GM21529 (cell line): ENCODE results near the gene UBE2O.

Experiments
- ATAC-seq: cut with Tn5 transposase; IDR thresholded peaks from one replicate; pipeline ENCODE4 v1.9.1; 2021; ENCODE audit not compliant: unreplicated experiment

The UBE2O gene

DNA sequence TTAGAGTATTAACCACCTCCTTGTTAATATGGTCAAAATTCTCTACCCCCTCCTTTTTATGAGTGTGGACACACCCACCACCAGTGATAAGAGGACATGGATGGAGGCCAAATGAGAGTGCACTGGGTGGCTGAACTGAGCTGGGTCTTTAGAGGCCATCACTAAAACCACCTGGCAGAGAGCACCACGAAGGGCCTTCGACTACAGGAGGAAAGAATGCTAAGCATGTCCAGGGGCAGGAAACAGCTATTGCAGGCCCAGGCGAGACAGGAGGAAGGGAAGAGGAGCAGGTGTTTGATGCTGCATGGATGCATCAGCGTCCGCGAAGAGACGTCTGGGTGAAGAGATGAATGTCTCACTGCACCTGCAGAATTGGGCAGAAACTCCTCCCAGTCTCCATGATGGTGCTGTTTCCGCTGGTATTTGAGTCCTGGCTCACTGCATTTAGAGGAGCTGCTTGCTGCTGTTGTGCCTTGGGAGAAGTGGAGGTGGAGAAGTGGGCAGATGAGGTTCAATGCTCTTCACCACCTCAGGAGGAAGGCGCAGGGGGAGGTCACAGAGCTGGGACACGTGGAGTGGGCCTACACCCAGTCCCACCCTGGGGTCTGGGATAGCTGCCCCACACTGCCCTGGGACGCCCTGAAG is 35.3 kb downstream of the UBE2O start:
- no peak for ATAC-seq

DNA sequence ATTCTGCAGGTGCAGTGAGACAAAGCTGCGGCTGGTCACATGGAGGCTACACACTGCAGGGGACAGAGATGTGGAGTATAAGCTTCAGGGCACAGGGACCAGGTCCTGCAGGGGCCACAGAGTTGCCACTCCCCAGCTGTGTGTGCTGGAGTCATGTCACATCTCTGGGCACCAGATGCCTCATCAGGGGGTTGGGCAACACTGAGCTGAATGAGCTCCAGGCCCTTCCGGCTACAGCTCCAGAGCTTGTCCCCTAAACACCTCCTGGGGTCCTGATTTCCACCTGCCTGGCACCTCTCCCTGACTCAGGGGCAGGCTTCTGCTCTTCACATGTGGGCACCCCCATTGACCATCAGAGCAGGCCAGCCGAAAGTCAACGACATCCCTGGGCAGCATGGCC is 36.1 kb downstream of the UBE2O start:
- ATAC-seq: no peak

DNA sequence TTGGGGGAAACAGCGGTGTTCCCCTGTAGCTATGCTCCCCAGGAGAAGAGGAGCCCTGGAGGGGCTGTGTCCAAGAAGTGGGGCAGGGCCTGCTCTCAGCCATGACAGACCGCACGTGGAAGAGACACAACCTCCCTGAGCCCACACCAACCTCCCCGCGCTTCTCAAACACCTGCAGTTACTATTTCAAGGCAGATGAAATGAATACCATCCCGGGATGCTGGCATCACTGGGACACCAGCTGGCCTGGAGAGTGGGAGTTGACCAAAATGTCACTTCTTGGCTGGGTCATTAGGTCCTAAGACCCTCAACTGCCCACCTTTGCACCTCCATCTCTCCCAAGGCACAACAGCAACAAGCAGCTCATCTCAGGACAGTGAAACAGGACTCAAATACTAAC is 36.5 kb downstream of the UBE2O start:
- no peak for ATAC-seq

DNA sequence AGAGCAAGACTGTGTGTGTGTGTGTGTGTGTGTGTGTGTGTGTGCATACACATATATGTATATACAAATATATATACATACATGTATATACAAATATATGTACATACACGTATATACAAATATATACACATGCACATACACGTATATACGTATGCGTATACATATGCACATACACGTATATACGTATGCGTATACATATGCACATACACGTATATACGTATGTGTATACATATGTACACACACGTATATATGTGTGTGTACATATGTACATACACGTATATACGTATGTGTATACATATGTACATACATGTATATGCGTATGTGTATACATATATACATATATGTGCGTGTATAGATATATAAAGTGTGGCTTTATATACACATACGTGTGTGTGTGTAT is 37.2 kb downstream of the UBE2O start:
- no peak for ATAC-seq

DNA sequence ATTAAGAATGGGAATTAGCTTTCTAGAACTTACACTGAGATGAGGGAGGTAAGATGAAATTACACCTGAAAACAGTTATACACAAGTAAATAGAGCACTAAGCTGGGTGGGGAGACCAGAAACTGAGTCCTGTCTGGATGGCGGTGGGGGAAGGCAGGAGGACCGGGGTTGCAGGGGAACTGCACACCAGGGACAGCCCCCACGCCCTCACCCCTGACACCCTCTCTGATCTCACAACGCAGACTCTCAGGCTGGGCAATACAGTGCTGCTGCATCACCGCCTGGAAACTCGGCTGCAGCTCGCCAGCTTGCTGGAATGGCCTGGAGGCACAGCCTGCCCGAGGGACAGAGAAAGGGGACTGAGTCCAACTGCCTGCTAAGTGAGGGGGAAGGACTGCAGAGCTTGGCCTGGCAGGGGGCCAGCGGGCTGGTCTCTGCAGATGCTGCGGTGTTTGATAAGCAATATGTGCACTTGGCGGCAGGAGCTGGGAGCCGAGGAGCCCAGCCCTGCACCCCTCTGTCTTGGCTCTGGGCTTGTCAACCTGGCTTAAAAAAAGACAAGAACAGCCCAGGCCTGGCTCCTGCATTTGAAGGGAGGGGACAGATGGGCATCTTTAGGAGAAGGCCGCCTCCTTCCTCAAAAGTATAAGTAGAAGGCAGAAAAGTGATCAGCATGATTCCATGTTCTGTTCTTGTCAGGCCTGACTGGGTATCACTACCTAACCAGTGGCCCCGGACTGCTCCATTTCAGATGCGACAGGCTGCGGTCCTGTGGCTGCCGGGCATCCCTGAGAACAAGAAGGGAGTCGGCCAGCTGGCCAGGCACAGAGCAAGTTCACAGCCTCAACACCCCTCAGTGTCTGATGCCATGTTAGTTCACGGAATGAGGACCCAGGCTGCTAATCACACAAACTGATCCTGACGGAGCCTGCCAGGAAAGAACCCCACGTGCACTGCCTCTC is 38.3 kb downstream of the UBE2O start:
- no peak for ATAC-seq

DNA sequence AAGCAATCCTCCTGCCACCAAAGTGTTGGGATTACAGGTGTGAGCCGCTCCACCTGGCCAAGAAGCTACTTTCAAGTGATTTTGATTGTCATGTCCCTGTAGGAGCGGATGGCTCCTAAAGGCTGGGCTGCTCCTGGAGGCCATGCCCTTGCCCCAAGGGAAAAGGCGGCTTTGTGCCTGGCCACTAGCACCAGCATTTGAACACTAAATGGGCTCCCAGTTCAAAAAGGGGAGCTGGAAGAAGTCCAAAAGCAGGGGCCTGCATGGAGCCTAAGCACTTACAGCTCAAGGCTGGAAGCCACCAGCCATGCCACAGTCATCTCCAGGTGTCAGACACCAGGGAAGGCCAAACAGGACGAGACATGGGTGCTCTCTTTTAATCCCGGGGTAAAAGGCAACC is 41.7 kb downstream of the UBE2O start:
- no peak for ATAC-seq

DNA sequence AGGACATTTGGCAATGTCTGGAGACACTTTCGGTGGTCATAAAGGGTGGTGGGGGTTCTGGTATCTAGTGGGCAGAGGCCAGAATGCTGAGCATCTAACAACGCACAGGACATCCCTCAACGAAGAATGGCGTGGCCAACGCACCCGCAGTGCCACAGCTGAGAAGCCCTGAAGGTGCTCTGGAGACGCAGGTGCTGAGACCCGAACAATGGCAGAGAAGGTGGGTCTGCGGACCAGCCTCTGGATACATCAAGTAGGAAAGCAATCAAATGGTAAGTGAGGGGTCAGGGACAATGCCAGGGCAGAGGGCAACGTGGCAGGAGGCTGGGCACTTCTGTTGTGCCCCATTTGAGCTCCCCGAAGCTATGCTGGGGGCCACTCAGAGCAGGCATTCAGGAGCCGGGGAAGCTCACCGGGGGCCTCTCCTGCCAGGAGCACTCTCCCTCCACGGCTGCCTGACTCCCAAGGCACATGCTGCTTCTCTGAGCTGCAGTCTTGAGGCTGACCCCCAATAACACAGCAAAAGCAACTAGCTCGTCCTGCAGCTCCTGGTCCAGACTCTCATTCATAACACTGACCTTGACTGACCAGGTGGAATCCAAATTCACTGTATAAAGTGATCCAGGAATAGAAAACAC is 42.5 kb downstream of the UBE2O start:
- no peak for ATAC-seq

DNA sequence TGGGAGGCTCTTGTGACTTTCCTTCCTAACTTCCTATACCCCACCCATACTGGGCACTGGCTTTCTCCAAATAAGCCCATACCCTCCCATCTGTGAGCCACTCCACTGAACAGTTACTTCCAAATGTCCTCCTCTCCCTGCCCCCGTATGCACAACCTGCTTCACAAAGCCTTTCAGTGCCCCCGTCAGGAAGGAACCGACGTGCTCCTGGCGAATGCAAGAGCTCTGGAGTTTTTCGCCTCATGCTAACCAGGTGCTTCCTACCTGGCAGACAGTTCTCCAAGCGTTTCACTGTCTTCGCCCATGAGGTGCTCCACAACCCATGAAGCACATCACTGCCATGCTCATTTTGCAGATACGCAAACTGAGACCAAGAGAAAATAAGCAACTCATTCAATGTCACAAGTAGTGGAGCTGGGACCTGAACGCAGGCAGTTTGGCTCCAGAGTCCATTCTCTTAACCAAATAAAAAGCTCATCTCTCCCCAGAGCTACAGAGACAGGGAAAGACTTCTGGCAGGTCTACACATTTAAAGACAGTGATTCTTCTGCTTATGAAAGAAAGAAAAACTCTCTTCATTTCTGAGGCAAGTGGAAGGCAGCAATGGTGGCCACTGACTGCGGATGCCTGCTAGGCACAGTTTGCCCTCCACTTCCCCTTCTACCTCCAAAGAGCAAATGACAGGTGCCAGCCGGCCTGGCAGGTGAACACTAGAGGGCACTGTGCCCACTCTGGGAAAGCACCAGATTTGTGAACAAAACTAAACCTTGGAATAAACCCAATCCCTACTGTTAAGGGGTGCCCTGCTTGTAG is 44.7 kb downstream of the UBE2O start:
- ATAC-seq: no peak

DNA sequence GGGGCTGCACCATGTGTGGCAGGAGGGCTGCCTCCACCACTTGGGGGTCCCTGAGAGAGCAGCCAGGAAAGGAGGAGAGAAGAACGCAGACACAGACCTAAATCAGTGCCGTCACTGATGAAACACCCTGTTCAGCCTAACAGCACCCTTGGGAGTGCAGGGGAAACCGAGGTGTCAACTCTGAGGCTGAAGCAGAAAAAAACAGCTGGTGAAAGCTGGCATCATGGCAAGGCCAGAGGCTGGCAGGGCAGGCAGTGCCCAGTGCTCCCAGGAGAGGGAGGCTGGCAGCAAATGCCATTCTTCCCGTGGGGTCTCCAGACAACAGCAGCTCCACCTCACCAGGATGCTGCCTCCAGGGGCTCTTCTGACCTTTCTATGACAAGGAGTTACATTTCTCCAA is 45.4 kb downstream of the UBE2O start:
- no peak for ATAC-seq

DNA sequence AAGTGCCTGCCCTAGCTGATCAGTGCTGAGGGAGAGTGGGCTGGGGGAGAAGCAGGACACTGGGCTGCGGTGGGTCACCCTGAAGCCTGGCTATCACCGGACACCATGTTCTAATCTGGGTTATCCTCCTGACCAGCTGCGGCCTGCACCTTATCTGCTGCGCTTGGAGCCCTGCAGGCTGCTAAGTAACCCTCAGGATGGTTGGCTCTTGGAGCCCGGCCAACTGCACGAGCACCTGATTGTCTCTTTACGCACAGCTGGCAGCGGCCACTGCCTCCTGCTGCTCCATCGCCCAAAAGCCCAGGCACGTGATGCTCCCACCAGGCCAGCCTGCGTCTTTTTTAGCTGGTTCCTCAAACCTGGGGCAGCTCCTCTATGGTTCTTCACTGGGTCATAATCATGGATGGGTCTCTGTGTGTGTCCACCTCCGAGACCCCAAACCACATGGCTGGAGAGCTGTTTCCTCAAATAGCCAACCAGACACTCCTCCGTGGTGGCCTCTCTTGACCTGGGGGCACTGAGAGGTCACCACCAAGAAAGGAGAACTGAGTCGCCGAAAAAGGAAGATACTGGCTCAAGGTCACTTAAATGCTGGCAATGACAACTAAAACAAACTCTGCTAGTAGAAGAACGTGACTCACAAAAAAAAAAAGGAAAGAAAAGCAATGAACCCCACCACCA is 46.8 kb downstream of the UBE2O start:
- no peak for ATAC-seq

DNA sequence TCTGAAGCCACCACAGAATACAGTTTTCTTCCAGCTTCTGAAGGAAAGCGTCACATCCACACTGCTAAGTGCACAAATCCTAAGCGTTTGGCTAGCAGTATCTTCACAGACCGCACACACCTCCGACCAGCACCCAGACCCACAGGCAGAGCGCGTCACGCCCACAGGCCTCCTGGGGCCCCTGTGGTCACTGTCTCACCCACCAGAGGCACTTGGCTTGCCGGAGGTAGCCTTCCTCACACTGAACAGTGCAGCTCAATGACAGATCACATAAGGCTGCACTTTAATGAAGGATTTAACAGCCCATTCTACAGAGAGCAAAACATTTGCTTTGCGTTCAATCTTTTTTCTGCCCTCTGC is 47.4 kb downstream of the UBE2O start:
- ATAC-seq: no peak

DNA sequence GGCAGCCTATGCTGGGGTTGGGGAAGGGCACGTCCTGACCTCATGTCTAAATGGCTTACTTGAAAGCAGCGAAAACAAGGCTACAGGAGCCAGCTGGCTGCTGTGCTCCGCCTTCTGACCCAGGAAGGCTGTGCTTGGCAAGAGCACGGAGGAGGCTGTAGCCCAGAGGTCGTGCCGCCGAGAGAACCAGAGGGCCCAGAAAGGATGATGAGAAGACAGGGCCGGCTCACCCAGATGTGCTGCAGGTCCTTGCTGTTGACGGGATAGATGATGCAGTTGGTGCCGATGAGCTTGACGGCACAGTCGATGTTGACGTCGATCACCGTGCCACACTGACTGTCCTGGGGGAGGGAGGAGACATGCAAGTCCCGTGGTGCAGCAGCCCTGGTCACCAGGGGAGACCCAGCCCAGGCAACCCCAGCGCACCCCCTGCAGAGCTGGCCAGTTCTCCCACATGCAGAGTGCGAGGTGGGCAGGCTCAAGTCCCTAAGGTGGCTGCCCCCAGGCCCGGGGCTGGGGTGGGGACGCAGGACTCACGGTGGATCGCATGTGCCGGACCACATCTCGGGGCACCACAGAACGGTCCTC is 47.9 kb downstream of the UBE2O start:
- no peak for ATAC-seq

DNA sequence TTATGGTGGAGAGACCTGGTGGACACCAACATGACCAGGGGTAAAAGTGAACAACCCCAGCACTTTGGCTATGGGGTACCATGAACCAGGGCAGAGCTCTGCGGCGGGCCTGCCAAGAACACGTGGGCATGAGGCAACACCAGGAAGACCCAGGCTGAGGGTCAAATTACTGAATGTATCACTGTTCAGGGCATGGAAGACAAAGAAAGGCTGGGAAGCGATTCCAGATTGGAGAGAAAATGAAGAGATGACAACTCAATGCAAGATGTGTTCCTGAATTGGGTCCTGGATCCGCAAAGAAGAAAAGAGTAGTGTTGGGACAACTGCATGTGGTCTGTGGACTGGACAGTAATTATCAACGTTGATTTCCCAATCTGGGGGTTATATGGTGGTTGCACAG is 48.7 kb downstream of the UBE2O start:
- ATAC-seq: no peak

DNA sequence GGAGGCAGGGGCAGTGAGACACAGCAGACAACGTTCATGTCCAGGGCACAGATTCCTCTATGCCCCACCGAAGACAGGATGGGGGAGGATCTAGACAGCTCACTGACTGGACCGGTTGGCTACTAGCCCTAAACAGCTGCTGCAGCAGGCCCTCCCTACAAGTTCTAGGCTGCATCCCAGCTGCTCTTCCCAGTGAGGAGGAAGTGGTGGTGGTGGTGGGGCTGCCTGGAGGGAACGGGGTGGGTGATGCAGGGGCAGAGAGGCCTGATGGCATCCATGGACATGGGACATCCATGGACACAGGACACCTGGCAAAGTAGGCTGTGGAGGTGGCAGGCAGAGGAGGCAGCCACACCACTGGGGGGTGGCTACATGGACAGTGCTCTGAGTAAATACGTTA is 50.2 kb downstream of the UBE2O start:
- ATAC-seq: no peak

DNA sequence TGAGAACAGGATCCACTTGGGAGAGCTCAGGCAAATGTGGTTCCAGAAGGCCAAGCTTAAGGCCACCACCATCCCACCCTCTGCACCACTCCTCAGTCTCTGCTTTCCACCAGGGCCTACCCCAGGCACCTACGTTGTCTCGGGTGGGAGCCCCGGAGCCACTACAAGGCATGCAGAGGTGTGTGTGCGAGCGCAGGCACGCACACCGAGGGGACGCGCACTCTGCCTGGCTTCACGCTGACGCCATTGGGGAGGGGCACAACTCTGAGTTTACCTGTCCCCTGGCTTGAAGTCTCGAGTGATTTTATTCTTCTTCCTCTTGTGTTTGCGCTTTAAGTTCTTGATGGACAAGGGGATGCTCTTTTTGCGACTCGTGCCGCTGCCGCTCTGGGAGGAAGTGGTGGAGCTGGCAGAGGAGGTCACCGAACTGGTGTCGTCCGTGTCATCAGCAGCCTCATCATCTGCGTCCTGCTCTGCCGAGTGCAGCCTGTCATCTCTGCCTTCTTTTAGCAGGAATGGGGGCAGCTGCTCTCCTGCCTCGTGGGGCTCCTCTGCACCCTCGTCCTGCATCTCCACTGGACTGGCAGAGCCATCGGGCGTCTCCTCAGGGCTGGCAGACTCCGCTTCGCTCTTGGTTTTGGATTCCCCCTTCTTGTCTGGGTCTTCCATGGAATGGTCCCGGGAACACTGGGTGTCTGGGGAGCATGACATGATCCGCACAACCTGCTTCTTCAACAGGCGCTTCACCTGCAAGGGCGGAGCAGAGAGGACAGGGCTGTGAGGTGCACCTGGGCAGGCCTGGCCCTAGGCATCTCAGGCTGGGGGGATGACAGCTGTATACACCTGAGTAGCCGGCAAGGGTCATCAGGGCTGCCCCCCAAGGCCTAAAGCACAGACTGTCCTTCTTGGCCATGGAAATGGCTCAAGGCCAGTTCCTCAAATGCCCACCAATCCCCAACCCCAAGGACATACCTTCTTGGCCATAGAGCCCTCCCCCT is 53.5 kb downstream of the UBE2O start:
- no peak for ATAC-seq

DNA sequence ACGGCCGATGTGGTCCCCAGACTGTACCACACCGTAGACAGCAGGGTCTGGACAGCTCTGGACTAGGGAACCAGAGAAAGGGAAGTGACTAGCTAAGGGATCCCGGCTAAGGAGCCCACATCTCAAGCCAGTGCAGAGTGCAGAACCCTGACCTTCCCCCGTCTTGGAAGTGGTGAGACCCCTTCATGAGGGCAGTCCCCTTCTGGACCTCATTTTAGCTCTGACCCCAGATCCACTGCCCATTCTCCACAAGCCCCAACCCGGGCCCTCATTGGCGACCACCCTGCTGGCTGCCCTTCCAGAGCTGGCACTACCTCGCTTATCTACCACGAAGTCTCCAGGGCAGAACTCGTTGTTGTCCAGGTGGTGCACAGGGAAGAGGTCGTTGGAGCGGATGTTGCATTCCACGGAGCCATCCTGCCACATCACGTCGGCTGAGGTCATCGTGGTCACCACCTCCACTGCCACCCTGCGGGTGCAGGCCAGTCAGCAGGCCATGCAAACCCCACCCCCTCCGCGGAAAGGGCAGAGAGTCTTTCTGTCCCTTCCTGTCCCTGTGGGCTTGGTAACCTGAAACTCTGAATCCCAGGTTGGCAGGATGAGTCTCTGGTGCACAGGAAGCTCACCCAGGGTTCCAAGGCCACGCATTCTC is 54.3 kb downstream of the UBE2O start:
- ATAC-seq: no peak

DNA sequence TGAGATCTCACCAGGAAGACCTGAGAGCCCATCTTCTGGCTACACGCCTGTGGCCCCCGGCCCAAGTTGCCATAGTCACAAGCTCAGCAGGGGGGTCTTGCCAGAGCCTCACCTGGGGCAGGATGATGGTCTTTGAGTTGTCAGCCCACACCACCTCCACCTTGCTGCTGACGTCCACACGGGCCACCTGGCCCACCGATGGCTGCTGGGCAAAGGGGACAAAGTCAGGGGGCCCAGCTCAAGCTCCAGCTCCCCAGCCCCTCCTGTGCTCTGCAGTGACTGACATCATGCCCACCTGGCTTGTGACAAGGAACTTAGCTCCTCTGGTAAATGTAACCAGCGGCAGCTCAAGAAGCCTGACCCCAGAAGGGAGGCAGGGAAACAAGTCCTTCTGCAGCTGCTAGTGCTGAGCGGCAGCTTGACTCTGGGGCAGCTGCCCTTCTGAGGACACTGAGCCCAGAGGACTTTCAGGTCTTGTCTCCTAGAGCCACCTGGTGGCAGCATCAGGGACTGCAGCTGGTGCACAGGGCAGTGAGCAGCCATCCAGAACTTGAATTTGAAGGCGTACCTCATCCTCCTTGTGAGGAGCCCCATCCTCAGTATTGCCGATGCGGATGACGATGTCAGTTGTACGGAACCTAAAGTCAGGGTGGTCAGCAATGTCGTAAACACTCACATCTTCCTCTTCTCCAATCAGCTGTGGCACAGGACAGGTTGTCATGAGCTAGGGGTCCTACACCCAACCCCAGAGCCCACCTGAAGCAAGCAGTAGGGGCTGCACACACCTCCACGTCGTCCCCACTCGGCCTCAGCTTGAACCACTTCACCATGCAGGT is 55.0 kb downstream of the UBE2O start:
- no peak for ATAC-seq

DNA sequence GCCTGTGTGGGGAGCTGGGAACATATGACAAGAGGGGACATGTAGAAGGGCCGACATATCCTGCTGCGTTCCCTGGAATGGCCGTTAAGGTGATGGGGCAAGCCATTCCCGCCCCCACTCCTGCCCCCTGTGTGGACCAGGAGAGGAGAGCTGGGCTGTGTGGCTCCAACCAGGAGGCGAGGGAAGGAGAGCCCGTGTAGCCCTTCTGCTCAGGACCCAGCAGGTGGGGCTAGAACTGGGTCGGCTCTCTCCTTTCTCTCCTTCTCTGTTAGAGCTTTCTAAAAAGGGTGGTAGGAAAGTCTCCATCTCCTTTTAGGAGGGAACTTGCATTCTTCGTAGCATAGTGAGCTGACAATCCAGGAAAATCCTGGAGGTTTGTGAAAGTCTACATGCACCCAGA is 55.8 kb downstream of the UBE2O start:
- ATAC-seq: no peak
